ENCODE results near the gene TBX4. TPM values are rescaled to one million over a fixed set of nuclear protein-coding genes. Genes with fewer than 3 reads are reported as not detected.

The TBX4 gene
- total RNA-seq, 1 donor from 2014 or later, result 23.4 TPM

DNA sequence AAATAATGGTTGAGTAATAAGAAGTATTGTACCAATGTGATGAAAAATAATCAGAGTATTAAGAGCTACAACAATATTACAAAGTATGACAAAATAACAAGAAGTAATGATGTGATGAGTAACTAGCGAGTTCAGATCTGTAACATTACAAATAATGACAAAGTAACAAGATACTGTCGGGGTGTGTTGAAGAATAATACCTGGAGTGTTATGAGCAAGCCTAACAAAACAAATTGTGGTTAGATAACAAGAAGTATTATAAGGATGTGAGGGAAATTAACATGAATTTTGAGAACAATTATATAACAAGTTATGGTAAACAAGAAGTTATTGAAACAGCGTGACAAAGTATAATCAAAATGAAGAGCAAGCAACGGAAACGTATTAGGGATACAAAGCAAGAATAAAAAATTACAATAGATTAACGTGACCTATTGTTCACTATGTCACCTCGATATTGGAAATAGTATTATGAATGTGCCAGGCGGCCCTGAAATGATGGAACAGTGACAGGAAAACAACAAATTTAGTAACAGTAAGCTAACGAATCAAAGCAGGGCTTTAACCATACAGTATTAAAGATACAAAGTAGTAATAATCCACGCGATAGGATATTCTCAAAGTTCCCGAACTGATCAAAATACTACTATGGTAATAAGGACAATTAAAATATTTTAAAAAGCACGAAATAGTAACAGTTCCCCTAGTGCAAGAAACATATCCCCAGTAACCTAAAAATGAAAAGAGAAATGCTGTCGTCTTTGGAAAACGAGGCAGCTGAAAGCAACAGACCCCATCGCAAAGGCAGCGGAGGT, 1.6 kb downstream of the TBX4 start:
- no peak for DNase-seq (ENCODE audit: low spot score)

- peak; percentile 64 for DNase-seq (ENCODE audit: low spot score)
These were observed 2.4 kb downstream of the TBX4 start for GRCh38 chr17:61454381-61455323.

DNA sequence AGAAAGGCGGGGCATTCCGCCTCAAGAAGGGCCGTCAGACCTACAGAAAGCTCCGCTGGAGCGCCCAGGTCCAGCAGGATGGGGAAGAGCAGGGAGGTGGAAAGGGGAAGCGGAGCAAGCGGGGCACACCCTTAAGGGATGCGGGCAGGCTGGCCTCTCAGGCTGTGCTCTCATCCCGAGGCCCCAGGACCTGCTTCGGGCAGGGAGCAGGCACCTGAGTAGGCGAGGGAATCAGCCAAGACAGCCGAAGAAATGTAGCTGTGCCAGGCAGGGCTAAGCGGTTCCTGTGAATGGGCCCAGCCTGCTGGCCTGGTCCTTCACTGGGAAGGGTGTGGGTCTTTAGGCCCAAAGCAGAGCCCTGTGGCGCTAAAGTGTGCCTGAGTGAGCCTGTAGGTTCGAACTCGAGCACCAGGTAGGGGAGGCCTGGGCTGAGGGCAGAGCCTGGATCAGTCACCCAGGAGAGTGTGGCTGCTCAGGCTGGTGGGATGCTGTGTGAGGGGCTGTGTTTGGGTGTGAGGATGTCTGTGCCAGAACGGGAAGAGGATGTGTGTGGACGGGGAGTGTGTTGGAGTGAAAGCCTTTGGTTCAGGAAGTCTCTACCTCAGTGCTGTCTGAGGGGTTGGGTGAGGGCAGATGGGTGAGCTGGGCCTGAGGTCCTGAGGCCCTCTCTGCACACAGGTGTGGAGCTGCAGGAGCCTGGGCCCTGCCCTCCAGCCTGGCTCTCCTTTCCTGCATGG, 3.3 kb downstream of the TBX4 start:
- no peak for DNase-seq (ENCODE audit: low spot score)

DNA sequence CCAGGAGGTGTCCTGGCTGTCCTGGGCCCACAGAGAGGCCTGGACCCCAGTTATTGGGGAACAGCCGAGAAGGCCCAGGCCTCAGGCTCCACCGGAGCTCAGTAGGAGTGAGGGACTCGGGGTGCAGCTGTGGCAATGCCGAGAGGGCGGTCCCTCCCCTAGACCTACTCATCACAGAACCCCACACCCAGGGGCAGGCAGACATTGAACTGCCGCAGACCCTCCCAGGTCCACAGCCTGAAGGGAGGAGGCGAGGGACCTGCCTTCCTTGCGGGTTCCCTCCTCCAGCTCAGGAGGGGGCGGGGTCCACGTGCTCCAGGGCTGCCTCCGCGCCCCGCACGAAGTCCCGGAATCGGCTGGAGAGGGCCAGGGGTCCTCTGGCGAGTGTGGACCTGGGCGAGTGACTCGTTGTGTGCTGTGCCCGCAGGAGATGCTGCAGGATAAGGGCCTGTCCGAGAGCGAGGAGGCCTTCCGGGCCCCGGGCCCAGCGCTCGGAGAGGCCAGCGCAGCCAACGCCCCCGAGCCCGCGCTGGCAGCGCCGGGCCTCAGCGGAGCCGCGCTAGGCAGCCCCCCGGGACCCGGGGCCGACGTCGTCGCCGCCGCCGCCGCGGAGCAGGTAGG, 3.9 kb downstream of the TBX4 start:
- no peak for DNase-seq (ENCODE audit: low spot score)

GRCh38 chr17:61456688-61457225, 4.5 kb downstream of the TBX4 start:
- no peak for DNase-seq (ENCODE audit: low spot score)

GRCh38 chr17:61457226-61457983, 5.2 kb downstream of the TBX4 start:
- DNase-seq (ENCODE audit: low spot score), result no peak

DNA sequence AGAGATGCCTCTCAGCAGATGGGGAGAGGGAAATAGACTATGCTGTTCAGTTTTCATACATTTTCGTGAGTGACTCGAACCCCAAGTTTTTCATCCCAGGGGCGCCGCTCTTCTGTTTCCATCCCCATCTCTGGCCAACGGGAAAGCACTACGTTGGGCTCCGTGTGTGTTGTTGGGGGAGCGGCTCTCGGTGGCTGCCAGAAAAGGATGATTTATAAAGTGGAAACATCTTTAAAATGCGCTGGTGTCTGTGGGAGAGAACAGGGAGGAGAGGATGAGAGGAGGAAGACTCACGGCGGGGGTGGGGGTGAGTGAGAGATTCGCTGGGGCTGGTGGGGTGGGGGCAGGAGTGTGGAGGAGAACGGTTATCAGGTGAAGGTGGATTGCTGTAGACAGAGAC, 5.8 kb downstream of the TBX4 start:
- no peak for DNase-seq (ENCODE audit: low spot score)

DNA sequence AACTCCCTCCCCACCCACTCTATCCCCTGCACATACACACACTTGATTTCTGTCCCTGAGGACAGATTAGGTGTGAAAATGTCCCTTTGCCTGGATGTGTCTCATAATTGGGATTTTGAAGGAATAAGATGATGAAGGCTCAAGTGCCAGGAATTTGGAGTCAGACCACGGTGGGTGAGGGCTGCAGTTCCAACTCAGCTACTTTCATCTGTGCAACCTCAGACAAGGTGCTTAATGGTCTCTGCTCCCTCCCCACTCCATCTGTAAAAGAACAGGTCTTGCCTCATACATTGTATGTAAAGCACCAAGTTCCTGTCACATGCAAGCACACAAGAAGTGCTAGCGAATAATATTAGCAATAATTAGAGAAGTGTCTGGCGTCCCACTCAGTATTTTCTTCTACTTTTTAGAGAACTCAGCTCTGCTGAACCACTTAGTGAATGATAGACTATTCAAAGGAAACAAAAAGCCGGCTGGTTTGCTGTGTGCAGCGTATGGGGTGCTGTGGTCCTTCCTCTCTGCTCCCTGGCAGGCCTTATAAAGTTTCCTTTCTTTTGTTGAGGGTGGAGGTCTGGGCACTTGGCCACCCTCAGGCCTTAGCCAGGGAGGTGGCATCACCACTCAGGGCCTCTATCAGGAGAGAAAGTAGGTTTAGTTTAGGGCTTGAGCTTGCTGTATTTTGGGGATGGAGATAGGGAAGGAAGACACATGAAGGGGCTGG, 6.4 kb downstream of the TBX4 start:
- DNase-seq (ENCODE audit: low spot score), result no peak

GRCh38 chr17:61459142-61459809, 7.1 kb downstream of the TBX4 start:
- DNase-seq (ENCODE audit: low spot score), result no peak

DNA sequence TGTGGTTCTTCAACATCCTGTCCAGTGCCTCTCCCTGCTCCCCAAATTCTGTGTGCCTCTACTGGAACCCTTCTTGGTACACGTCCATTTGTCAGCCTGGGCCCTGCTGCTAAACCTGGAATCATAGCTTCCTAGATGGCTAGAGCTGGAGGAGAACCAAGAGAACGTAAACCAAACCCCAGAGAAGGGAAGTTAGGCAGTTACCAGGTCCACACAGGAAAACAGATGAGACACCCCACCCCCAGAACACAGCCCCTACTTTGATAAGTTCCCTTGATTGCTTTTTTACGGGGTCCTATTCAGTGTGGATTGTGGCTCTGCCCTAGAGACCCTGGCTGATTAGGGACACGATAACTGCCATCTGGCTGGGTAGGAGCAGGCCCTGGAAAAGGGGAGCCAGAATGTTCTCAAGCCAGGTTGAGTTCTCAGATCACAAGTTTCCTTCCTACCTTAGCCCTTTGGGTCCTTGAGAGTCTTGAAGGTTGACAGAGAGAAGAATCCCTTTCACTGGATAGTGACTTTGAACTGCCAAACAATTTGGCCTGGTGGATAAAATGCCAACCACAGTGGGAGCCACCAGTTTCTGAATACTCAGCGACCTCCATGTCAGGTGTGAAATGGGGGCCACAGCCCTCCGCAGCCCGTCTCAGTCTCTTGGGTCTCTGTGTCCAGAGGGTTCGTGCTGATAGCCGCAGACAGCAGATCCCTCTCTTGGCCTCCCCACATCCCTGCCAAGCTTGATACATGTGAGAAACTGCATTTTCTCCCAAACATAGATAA, 7.9 kb downstream of the TBX4 start:
- no peak for DNase-seq (ENCODE audit: low spot score)

DNA sequence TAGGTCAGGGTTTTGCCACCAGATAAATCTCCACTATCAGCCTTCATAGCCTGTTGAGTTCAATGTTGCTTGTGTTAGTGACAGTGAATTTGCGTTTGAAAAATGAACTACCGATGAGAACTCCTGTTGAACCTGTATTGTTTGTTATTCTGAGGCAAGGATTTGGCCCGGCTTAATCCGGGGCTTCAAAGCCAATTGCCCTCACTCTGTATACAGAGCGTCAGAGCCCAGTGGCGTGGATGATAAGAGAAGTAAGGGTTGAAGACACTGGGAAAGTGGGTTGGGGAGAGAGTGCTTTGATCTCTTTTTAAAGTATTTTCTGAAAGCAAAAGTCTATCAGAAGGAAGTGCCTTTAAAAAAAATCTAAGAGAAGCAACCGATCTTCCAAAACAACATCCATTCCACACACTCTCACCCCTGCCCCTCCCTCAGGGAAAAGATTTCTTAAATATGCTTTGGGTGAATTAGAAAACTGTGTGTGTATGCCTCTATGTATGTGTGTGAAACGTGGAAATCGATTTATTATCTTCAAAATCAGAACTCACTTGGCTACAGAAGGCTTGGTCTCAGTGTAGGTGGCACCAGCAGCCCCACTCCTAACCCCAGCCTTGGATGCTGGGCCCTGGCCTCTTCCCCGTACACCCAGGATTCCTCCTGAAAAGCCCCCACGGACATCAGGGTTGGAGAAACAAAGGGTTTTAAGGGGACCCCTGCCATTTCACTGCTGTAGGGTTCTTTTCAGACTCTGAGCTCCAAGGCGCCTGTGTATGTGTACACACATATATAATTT, 8.8 kb downstream of the TBX4 start:
- no peak for DNase-seq (ENCODE audit: low spot score)

- no peak for DNase-seq (ENCODE audit: low spot score)
These were observed 9.4 kb downstream of the TBX4 start for GRCh38 chr17:61461586-61461966.

DNA sequence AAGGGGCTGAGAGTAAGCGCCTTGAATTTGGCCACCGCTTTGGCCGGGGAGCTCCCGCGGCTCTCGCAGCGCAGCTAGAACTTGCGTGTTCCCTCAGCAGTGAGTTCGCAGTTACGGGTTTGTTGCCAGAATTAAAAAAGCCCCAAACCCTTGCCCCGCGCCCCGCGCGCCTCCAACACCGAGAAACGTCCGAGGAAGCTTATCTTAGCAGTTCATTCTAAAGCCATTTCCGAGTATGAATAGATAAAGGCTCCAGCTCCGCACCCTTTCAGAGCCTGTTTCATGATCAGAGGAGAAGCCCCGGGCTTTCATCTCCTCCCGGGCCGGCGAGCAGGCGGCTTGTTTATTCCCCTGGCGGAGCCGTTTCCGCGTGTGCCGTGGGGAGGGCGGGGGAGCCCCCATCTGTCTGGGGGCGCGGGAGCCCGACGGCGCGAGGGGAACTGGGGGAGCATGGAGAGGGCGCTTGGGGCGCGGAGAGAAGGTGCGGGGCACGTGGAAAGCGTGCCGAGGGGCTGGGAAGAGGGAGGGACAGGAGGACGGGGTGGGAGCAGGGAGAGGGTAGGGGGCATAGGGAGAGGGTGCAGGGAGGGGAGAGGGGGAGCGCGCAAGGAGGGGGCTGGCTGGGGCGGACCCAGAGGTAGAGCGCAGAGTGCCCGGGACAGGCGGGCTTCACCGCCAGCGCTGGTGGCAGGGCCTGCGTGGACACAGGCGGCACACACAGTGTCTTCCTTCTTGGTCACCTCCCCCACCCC, 9.9 kb downstream of the TBX4 start:
- DNase-seq (ENCODE audit: low spot score), result no peak

DNA sequence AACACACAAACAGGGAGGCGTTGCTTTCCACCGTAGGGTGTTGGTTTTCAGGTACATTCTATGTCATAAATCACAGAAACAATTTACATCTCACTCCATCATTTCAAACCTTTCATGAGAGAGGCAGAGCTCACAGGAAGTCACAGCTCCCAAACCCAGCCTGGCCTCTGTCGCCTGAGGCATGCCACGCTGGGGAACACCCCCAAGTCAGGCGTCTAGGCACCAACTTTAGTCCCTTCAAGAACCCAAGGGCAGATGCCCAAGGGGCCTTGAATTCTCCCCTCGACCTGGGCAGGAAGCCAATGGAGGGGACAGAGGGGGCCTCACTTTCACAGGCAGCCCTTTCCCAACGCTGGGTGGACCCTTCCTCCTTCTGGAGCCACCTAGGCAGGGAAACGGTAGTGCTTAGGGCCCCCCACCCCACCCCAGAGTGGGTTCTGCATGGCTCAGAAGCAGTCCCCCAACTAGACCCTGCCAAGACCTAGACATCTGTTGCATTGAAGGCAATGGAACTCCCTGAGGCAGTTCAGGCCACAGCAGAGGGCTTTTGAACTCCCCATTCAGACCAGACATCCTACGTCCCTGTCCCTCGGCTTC, 10.6 kb downstream of the TBX4 start:
- no peak for DNase-seq (ENCODE audit: low spot score)

- no peak for DNase-seq (ENCODE audit: low spot score)
These were observed 11.3 kb downstream of the TBX4 start for GRCh38 chr17:61463316-61464129.
